ENCODE measurements around the gene VAMP5.

GRCh38 chr2:85623991-85624390 is 39.8 kb downstream of the VAMP5 start:
- TF ChIP-seq CTCF (conservative IDR thresholded peaks at IDR 0.05; ENCODE audit: low read depth, low read length), result no peak
- no peak for TF ChIP-seq EZH2phosphoT487 (IDR thresholded peaks at IDR 0.05; ENCODE audit: borderline replicate concordance, low read length)
